GM12873 (cell line): ENCODE measurements around the gene ETV6.

Experiments used
- TF ChIP-seq, protein P1 (sequence below): IDR thresholded peaks from 2 replicates; pipeline ENCODE4 v1.5.1; 2012; ENCODE audit warnings: low read depth, mild to moderate bottlenecking, moderate library complexity, low read length, control low read depth; ENCODE audit not compliant: insufficient read depth; ENCODE audit errors: missing control alignments

The ETV6 gene

DNA sequence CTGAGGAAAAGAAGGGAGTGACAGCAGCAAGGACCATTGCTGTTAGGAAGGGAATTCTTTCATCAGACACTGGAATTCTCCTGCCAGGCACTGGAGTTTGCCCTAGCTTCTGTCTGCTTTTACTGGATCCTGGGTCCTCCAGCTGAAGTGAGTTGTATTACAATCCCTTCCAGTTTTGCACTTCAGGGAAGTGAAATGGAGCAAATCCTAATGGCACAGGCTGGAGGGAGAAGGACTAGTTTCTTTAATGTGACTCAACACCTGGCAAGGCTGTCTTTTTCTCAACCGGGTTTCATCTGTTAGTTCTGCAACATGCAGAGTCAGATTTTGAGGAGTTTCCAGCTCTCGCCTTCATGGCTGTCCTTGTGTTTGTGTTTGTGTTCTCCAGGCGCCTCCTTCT is 45.8 kb downstream of the ETV6 start:
- TF ChIP-seq, protein P1, sequence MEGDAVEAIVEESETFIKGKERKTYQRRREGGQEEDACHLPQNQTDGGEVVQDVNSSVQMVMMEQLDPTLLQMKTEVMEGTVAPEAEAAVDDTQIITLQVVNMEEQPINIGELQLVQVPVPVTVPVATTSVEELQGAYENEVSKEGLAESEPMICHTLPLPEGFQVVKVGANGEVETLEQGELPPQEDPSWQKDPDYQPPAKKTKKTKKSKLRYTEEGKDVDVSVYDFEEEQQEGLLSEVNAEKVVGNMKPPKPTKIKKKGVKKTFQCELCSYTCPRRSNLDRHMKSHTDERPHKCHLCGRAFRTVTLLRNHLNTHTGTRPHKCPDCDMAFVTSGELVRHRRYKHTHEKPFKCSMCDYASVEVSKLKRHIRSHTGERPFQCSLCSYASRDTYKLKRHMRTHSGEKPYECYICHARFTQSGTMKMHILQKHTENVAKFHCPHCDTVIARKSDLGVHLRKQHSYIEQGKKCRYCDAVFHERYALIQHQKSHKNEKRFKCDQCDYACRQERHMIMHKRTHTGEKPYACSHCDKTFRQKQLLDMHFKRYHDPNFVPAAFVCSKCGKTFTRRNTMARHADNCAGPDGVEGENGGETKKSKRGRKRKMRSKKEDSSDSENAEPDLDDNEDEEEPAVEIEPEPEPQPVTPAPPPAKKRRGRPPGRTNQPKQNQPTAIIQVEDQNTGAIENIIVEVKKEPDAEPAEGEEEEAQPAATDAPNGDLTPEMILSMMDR = no peak

DNA sequence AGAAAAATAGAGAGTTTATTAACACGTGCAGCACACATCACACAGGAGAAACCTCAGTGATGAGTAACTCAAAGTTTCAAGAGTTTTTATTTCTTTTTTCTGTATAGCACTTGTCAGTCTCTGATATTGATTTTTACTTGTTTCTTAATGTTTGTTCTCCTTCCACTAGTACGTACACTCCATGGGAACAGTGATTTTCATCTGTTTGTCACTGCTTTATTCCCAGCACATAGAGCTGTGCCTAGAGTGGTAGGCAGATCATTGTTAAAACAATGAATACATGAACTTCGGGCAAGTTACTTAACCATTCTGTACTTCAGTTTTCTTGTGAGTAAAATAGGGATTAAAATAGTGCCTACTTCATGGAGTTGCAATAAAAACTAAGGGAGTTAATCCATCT is 46.6 kb downstream of the ETV6 start:
- TF ChIP-seq, protein P1 = no peak

DNA sequence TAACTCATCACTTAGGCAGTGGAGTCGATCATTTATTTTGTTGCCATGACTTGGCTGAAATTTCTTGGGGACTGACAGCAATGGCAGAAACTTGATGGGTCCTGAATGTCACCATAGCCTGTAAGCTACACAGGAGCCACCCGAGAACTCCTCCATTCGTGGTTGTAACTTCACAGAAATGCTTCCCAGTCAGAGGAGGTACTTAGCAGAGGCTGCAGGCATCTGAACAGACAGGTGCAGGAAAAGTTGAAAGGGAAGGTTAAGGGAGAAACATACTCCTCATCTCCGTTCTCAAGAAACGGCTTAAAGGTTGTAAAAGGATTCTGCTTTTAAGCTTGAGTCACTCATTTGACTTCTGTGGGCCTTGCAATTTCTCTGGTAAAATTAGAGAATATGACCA is 47.7 kb downstream of the ETV6 start:
- TF ChIP-seq, protein P1 = no peak

DNA sequence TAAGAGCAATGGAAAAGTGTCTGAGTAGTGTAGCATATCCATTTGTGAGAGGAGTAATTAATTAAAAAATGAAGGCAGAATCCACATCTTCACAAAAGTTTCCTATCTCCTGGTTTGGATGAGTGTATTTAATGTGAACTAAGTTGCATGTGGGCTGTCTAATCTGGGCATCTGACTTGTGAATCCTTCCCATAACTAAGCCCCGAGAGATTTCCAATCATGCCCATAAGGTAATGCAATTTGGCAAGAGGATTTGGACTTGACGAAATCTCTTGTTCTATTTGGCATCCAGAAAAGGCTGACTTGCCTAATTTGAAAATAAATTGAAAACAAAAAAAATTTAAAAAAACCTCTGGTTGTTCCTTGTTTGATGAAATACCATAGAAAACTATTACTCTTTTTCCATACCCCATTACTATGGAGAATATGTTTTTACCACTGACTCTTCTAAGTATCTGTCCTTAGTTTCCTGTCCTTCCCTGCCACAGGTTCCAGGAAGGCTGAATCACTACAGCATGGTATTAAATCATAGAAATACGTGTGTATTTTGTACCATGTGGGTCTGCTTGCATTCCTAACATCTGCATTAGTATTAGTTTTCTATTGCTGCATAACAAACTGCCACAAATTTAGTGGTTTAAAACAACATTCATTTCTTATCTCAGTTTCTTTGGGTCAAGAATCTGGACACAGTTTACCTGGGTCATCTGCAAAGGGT is 48.4 kb downstream of the ETV6 start:
- TF ChIP-seq, protein P1 = no peak

DNA sequence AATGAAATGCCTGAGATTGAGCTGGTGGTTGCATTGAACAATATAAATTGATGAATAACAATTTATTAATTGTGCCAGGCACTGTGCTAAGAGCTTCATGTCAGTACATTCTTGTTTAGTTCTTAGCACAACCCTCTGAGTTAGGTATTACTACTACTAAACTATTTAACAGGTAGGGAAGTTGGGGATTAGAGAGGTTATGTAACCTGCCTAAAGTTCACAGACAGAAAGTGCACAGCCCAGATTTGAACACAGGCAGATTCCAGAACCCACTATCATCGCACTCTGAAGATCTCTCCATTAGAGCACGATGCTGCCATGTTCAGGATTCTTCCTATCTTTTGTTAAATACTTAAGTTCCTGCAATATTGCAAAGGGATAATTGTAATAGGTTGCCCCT is 49.3 kb downstream of the ETV6 start:
- TF ChIP-seq, protein P1 = no peak

DNA sequence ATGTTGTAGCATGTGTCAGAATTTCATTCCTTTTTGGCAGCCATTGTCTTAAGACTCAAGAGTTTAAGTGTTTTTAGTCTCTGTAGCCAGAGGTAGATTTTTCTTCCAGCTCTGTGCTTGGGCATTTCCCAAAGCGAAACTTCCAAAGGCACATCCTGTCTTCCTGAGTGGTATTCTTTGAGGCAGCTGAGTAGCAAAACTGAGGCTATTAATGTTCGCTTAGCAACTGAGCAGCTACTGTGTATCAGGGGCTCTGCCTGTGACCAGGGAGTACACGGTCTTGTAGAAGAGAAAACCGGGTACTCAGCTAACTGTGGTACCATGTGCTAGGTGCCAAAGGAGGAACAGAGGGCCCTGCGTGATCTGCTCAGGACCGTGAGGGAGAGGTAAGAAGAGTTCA is 52.0 kb downstream of the ETV6 start:
- TF ChIP-seq, protein P1 = no peak

DNA sequence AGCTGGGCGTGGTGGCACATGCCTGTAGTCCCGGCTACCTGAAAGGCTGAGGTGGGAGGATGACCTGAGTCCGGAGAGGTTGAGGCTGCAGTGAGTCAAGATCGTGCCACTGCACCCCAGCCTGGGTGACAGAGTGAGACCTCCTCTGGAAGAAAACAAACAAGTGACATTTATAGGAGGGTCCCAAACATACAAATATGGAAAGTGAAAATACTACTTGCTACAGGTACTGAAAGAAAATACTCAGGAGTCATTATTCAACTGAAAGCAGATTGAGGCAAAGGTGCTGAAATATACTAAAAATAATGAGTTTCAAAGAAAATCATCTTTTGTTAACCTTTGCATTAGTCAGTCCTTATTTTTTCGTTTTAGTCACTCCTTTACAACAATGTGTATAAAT is 53.5 kb downstream of the ETV6 start:
- TF ChIP-seq, protein P1 = no peak
